HG03457 (cell line): ENCODE data around the gene GNRH2.
"Not testable (repeated sequence)": the region's sequence is repeated elsewhere in the genome, so short reads cannot be mapped to it uniquely, and the experiment has no call there.

Source experiments
- ATAC-seq: cut with Tn5 transposase; IDR thresholded peaks from one replicate; pipeline ENCODE4 v1.9.1; 2021; ENCODE audit warnings: moderate number of reproducible peaks; ENCODE audit not compliant: unreplicated experiment

GNRH2 gene, protein sequence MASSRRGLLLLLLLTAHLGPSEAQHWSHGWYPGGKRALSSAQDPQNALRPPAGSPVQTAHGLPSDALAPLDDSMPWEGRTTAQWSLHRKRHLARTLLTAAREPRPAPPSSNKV

GRCh38 chr20:3043322-3043721 is at the start of gene GNRH2:
GNRH2 (plus strand) TSS chr20:3043622; CDS start chr20:3044415, 793 bp downstream.
- ATAC-seq, result no peak

DNA sequence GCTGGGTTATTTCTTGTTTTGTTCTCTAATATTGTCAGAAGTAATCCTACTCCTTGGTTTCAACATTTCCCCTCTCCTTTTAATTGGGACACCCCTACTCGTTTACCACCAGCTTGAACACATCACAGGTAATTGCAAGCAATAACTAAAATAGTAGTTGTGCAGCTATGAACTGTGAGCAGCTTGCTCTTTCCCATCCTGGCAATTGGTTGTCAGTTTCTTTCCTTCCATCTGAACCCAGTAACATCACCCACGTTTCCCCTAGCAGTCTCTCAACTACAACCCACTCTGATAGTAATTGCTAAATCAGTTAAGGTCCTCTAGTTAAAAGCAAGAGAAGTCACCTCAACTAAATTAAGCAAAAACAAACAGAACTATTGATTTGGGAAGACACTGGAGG is 47.6 kb upstream of the GNRH2 start:
- no peak for ATAC-seq

GRCh38 chr20:2998728-2999127 is 44.7 kb upstream of the GNRH2 start:
- no peak for ATAC-seq

GRCh38 chr20:3000852-3001523 is 42.4 kb upstream of the GNRH2 start:
- ATAC-seq, result no peak

DNA sequence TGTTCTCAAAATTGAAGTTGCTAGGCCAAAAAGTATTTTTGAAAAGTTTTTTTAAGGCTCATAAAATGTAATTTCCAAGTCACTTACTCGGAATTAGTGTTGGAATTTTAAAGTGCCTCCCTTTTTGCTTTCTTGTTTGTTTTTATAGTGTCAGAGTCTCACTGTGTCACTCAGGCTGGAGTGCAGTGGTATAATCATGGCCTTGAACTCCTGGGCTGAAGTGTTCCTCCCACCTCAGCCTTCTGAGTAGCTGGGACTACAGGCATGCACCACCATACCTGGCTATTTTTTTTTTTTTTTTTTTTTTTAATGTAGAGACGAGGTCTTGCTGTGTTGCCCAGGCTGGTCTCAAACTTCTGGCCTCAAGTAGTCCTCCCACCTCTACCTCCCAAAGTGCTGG is 40.0 kb upstream of the GNRH2 start:
- ATAC-seq, result no peak

DNA sequence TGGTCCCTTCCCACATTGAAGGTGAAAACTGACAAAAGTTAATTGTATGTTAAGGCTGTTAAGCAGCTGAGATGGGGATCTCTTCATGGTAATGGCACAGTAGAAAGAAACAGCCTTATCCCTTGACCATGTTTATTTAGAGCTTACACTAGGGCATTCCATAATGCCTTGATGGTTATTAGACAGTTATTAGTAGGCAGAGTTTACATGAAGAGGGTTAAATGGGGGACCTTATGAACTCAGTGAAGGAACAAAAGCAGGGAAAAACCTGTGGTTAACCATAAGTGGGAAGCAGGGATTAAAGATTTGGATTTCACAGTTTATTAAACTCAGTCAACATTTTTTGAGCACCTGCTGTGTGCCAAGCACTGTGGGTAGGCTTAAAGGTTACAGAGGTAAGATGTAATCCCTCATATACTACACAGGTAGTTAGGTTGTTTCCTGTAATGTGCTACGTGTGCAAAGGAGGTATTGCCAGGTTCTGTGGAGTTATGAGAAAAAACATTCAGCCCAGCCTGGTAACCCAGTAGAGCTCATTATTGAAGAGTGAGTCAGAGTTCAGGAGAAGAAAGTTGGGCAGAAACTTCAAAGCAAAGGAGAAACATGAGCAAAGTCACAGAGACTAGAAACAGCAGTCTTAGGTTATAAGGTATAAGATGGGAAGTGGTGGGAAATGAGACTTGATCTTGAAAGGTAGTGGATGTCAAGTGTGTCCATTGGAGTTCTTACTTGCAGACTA is 32.3 kb upstream of the GNRH2 start:
- ATAC-seq, result no peak

DNA sequence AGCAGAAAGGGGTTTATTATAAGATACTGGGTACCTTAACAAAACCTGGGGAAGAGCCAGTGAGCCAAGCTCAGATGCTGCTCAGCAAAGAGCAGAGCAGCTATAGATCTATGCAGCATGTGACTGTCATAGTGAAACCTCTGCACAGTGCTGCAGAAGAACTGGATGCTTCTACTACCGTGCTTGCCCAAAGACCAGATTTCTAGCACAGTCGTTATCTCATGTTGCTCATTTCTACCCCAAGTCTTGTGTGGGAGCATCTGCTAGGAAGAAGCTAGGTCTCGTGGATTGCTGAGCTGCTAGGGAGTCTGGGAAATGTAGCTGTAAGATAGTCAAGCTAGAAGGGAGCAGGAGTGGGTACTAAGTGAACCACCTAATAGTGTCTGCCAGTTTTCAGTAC is 31.7 kb upstream of the GNRH2 start:
- ATAC-seq, result no peak

GRCh38 chr20:3013771-3014170 is 29.7 kb upstream of the GNRH2 start:
- no peak for ATAC-seq

GRCh38 chr20:3014179-3014578 is 29.2 kb upstream of the GNRH2 start:
- no peak for ATAC-seq

DNA sequence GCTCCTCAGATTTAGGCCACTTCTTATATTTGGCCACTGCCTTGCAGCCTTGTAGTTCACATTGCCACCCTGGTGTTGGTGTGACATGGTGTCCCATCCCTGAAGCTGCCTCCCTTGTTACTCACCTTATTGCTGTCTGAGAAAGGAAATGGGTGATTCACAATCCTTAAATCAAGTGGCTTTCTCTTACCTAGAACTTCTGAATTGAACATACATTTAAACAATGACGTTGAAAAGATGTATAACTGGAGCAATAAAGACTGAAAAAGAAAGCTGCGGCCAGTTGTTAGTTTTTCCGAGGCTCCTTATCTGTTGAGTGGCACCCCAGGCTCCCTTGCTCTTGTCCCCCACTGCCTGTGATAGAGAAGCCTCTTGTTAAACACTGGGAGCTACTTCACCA is 28.8 kb upstream of the GNRH2 start:
- ATAC-seq, result no peak

DNA sequence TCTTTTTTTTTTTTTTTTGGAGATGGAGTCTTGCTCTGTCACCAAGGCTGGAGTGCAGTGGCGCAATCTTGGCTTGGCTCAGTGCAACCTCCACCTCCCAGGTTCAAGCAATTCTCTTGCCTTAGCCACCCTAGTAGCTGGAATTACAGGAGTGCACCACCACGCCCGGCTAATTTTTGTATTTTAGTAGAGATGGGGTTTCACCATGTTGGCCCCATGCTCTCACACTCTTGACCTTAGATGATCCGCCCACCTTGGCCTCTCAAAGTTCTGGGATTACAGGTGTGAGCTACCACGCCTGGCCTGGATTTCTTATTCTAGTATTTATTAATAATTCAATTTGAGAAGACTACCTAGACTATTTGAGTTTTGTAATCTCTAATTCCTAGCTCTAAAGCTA is 28.1 kb upstream of the GNRH2 start:
- ATAC-seq, result not testable (repeated sequence)

GRCh38 chr20:3021327-3021726 is 22.1 kb upstream of the GNRH2 start:
- no peak for ATAC-seq

DNA sequence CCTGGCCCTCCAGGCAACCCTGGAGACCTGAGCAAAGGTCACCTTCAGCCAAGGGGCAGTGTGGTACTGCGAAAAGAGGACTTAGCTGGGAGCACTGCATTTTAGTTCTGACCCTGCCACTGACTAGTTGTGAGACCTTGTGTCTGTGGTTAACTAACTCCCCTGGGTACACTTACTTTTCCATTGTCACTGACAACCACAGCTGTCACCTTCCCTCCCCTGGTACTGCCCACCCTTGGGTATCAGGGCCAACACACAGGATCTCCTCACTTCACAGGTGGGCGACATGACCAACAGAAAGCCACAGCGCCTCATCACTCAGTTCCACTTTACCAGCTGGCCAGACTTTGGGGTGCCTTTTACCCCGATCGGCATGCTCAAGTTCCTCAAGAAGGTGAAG is 21.6 kb upstream of the GNRH2 start:
- ATAC-seq, result no peak

DNA sequence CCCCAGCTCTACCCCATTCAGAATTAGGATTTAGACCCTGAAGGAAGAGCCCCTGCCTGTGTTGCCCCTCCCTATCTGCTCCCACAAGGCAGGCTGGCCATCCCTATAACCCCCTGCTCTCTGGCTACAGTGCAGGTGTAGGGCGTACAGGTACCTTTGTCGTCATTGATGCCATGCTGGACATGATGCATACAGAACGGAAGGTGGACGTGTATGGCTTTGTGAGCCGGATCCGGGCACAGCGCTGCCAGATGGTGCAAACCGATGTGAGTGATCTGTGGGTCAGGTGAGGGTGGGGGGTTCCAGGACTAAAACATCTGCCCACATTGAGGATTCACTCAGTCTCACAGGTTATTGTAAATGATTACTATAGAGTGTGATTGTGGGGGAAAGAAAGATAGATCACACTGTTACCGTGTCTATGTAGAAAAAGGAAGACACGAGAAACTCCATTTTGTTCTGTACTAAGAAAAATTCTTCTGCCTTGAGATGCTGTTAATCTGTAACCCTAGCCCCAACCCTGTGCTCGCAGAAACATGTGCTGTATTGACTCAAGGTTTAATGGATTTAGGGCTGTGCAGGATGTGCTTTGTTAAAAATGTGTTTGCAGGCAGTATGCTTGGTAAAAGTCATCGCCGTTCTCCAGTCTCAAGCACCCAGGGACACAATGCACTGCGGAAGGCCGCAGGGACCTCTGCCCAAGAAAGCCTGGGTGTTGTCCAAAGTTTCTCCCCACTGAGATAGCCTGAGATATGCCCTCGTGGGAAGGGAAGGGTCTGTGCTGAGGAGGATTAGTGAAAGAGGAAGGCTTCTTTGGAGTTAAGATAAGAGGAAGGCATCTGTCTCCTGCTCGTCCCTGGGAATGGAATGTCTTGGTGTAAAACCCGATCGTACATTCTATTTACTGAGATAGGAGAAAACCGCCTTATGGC is 20.6 kb upstream of the GNRH2 start:
- ATAC-seq, result not testable (repeated sequence)

- ATAC-seq, result no peak
Measured at GRCh38 chr20:3027987-3028386, 15.4 kb upstream of the GNRH2 start.

GRCh38 chr20:3031524-3032147 is 11.8 kb upstream of the GNRH2 start:
- ATAC-seq, result no peak

DNA sequence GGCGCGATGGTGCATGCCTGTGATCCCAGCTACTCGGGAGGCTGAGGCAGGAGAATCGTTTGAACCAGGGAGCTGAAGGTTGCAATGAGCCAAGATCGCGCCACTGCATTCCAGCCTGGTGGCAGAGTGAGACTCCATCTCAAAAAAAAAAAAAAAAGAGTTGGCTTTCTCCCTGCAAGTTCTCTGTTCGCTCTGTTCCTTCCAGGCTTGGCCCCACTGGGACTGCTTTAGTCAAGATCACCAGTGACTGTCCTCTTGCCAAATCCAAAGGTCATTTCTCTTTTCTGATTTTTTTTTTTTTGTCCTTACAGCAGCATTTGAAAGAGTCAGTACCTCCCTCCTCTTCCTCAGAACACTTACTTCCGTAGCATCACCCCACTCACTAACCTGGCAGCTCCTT is 10.8 kb upstream of the GNRH2 start:
- ATAC-seq, result no peak

- ATAC-seq, result no peak
Measured at GRCh38 chr20:3037654-3038053, 5.8 kb upstream of the GNRH2 start.

- no peak for ATAC-seq
Measured at GRCh38 chr20:3038454-3038853, 5.0 kb upstream of the GNRH2 start.

GRCh38 chr20:3039426-3039825 is 4.0 kb upstream of the GNRH2 start:
- no peak for ATAC-seq

GRCh38 chr20:3040086-3040485 is 3.3 kb upstream of the GNRH2 start:
- ATAC-seq, result no peak
